MM.1S (cell line): ENCODE results near the gene IL3.

Experiments used
- DNase-seq: peaks from one replicate; pipeline ENCODE4 v3.0.0-alpha.2; 2015
- H2AFZ ChIP-seq: fragments of 300-600 bp; sonication (generic); 2 replicates; pipeline ENCODE4 v1.6.0; 2016; ENCODE audit warnings: antibody characterized with exemption, low read length
- H3F3A ChIP-seq: fragments of 300-600 bp; sonication (generic); 2 replicates; pipeline ENCODE4 v1.6.1; 2016; ENCODE audit warnings: mild to moderate bottlenecking, antibody characterized with exemption, low read length, moderate library complexity, mixed read lengths; ENCODE audit not compliant: insufficient read depth
- H3K27ac ChIP-seq: fragments of 300-600 bp; sonication (generic); 2 replicates; pipeline ENCODE4 v1.5.1; 2016; ENCODE audit warnings: mild to moderate bottlenecking, low read length
- H3K27me3 ChIP-seq: fragments of 300-600 bp; sonication (generic); replicated peaks from 2 replicates; pipeline ENCODE4 v1.6.0; 2016; ENCODE audit warnings: low read length; ENCODE audit not compliant: insufficient read depth
- H3K36me3 ChIP-seq: fragments of 300-600 bp; sonication (generic); replicated peaks from 2 replicates; pipeline ENCODE4 v1.6.1; 2016; ENCODE audit warnings: mild to moderate bottlenecking, low read length, mixed read lengths; ENCODE audit not compliant: insufficient read depth
- H3K4me1 ChIP-seq: fragments of 300-600 bp; sonication (generic); 2 replicates; pipeline ENCODE4 v1.6.1; 2016; ENCODE audit warnings: low read length, mixed read lengths
- H3K4me2 ChIP-seq: fragments of 300-600 bp; sonication (generic); 2 replicates; pipeline ENCODE4 v1.6.0; 2016; ENCODE audit warnings: low read depth, low read length
- H3K4me3 ChIP-seq: fragments of 300-600 bp; sonication (generic); 2 replicates; pipeline ENCODE4 v1.5.1; 2016; ENCODE audit warnings: low read length, mixed read lengths
- H3K79me2 ChIP-seq: fragments of 300-600 bp; sonication (generic); 2 replicates; pipeline ENCODE4 v1.6.1; 2016; ENCODE audit warnings: mixed run types, low read length, mixed read lengths
- H3K9ac ChIP-seq: fragments of 300-600 bp; sonication (generic); 2 replicates; pipeline ENCODE4 v1.6.1; 2016; ENCODE audit warnings: low read length, mixed read lengths
- H3K9me2 ChIP-seq: fragments of 300-600 bp; sonication (generic); replicated peaks from 2 replicates; pipeline ENCODE4 v1.6.1; 2016; ENCODE audit warnings: mild to moderate bottlenecking, low read length, mixed read lengths; ENCODE audit not compliant: insufficient read depth
- H3K9me3 ChIP-seq: fragments of 300-600 bp; sonication (generic); replicated peaks from 2 replicates; pipeline ENCODE4 v1.6.1; 2016; ENCODE audit warnings: mild to moderate bottlenecking, low read length, mixed read lengths; ENCODE audit not compliant: insufficient read depth
- H4K20me1 ChIP-seq: fragments of 300-600 bp; sonication (generic); 2 replicates; pipeline ENCODE4 v1.6.1; 2016; ENCODE audit warnings: mild to moderate bottlenecking, low read length, moderate library complexity, mixed read lengths; ENCODE audit not compliant: insufficient read depth
- CTCF ChIP-seq: fragments of 300-600 bp; sonication (generic); IDR thresholded peaks from 2 replicates; pipeline ENCODE4 v1.5.1; 2016; ENCODE audit warnings: antibody characterized with exemption, low read length, mixed read lengths
- EZH2 ChIP-seq: fragments of 300-600 bp; sonication (generic); optimal IDR thresholded peaks from 2 replicates; pipeline ENCODE3; 2017; ENCODE audit warnings: low read depth, mild to moderate bottlenecking, antibody characterized with exemption, low read length, mixed read lengths
- EZH2phosphoT487 ChIP-seq: fragments of 300-600 bp; sonication (generic); IDR thresholded peaks from 2 replicates; pipeline ENCODE4 v1.6.1; 2018; ENCODE audit warnings: antibody characterized with exemption, low read length

Gene IL3

DNA sequence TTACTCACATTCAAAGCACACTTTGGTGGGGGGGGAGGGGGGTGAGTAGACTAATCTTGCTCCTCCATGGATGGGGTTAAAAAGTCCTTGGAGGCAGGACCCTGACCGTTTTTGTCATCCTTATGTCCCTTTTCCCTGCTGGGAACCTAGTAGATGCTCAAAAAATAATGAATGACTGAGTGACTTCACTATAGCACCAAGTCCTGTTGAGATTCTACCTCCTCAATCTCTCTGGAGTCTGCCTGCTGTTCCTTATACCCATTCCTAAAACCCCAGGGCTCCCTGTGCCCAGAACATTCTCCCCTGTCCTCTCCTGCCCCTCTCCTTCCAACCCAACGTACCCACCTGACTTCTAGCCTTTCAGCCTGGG is 10.9 kb downstream of the IL3 start:
- H3K9ac ChIP-seq: no peak overlapping the region
- peaks cover 22% of the 10 kb centered on the region for H3K4me1 ChIP-seq
- TF ChIP-seq CTCF (no peak), EZH2phosphoT487 (no peak), EZH2 (no peak)
- H3K27me3 ChIP-seq: no peaks in the 10 kb centered on the region
- DNase-seq: no peak
- H2AFZ ChIP-seq: no peak overlapping the region
- no peaks in the 10 kb centered on the region for H3K36me3 ChIP-seq
- H3K79me2 ChIP-seq: no peaks in the 10 kb centered on the region
- H3K4me3 ChIP-seq: no peak overlapping the region
- H3K4me2 ChIP-seq: no peak overlapping the region
- no peak overlapping the region for H3K27ac ChIP-seq
- H3K9me2 ChIP-seq: no peaks in the 10 kb centered on the region
- H3F3A ChIP-seq: no peaks in the 10 kb centered on the region; the same call in 1 of the 2 replicates
- no peaks in the 10 kb centered on the region for H4K20me1 ChIP-seq
- no peaks in the 10 kb centered on the region for H3K9me3 ChIP-seq

GRCh38 chr5:132072070-132072469 is 11.6 kb downstream of the IL3 start:
- no peaks in the 10 kb centered on the region for H4K20me1 ChIP-seq
- no peak overlapping the region for H2AFZ ChIP-seq
- H3K9ac ChIP-seq: no peak overlapping the region
- H3K4me1 ChIP-seq: peaks cover 22% of the 10 kb centered on the region
- TF ChIP-seq CTCF (no peak), EZH2phosphoT487 (no peak), EZH2 (no peak)
- no peak overlapping the region for H3K27ac ChIP-seq
- H3K4me2 ChIP-seq: no peak overlapping the region
- DNase-seq: no peak
- H3K9me3 ChIP-seq: no peaks in the 10 kb centered on the region
- H3K4me3 ChIP-seq: no peak overlapping the region
- H3F3A ChIP-seq: no peaks in the 10 kb centered on the region; the same call in 1 of the 2 replicates
- no peaks in the 10 kb centered on the region for H3K9me2 ChIP-seq
- H3K79me2 ChIP-seq: no peaks in the 10 kb centered on the region
- no peaks in the 10 kb centered on the region for H3K36me3 ChIP-seq
- no peaks in the 10 kb centered on the region for H3K27me3 ChIP-seq

GRCh38 chr5:132072528-132072927 is 12.1 kb downstream of the IL3 start:
- DNase-seq: no peak
- H3K36me3 ChIP-seq: no peaks in the 10 kb centered on the region
- H3K27me3 ChIP-seq: no peaks in the 10 kb centered on the region
- no peaks in the 10 kb centered on the region; the same call in 1 of the 2 replicates for H3F3A ChIP-seq
- no peaks in the 10 kb centered on the region for H4K20me1 ChIP-seq
- TF ChIP-seq EZH2phosphoT487: no peak
- no peak for TF ChIP-seq EZH2
- H3K4me2 ChIP-seq: no peak overlapping the region
- H3K4me1 ChIP-seq: peaks cover 22% of the 10 kb centered on the region
- no peak overlapping the region for H3K4me3 ChIP-seq
- no peak overlapping the region for H2AFZ ChIP-seq
- H3K27ac ChIP-seq: no peak overlapping the region
- no peak overlapping the region for H3K9ac ChIP-seq
- no peaks in the 10 kb centered on the region for H3K9me3 ChIP-seq
- no peaks in the 10 kb centered on the region for H3K9me2 ChIP-seq
- H3K79me2 ChIP-seq: no peaks in the 10 kb centered on the region

- no peak within 1 kb of the TSS for H2AFZ ChIP-seq
- H4K20me1 ChIP-seq: no peaks in the 10 kb centered on the region
- TF ChIP-seq EZH2: no peak
- TF ChIP-seq EZH2phosphoT487: no peak
- no peak for TF ChIP-seq CTCF
- DNase-seq: no peak
- H3F3A ChIP-seq: no peaks in the 10 kb centered on the region; the same call in 1 of the 2 replicates
- H3K79me2 ChIP-seq: no peaks in the 10 kb centered on the region
- H3K4me1 ChIP-seq: peaks cover 22% of the 10 kb centered on the region
- H3K4me2 ChIP-seq: no peak within 1 kb of the TSS
- H3K9me3 ChIP-seq: no peaks in the 10 kb centered on the region
- H3K27ac ChIP-seq: no peak within 1 kb of the TSS
- no peaks in the 10 kb centered on the region for H3K27me3 ChIP-seq
- H3K36me3 ChIP-seq: no peaks in the 10 kb centered on the region
- H3K9ac ChIP-seq: no peak within 1 kb of the TSS
- no peak within 1 kb of the TSS for H3K4me3 ChIP-seq
- no peaks in the 10 kb centered on the region for H3K9me2 ChIP-seq
Observed at GRCh38 chr5:132073231-132074013, 13.0 kb downstream of the IL3 start, which contains the start of gene CSF2. TSS of gene CSF2 (plus strand) at chr5:132073789. CDS start at chr5:132073824, 35 bp downstream.
